Suprapubic skin (tissue), 4 donors: ENCODE results near the gene NDST3. TPM values are rescaled to one million over a fixed set of nuclear protein-coding genes. Genes with fewer than 3 reads are reported as not detected.

Experiments
- DNase-seq, 2 donors: peaks; one replicate each; pipeline ENCODE4 v3.0.0-alpha.2; 2019; ENCODE audit warnings: low spot score in 2 of 2
- H3K27ac ChIP-seq: fragments of 200-600 bp; sonication (generic); one replicate; pipeline ENCODE4 v1.5.1; 2019
- H3K27me3 ChIP-seq: fragments of 200-600 bp; sonication (generic); one replicate; pipeline ENCODE4 v1.5.1; 2019
- H3K36me3 ChIP-seq: fragments of 200-600 bp; sonication (generic); one replicate; pipeline ENCODE4 v1.5.1; 2019
- H3K4me1 ChIP-seq: fragments of 200-600 bp; sonication (generic); one replicate; pipeline ENCODE4 v1.5.1; 2019
- H3K4me3 ChIP-seq: fragments of 200-600 bp; sonication (generic); one replicate; pipeline ENCODE4 v1.5.1; 2019; ENCODE audit warnings: mild to moderate bottlenecking
- H3K9me3 ChIP-seq: fragments of 200-600 bp; sonication (generic); one replicate; pipeline ENCODE4 v1.5.1; 2019
- EP300 ChIP-seq: sonication (generic); formaldehyde crosslinking; IDR thresholded peaks from one replicate; pipeline ENCODE4 v1.6.1; 2017; ENCODE audit warnings: antibody characterized with exemption
- POLR2A ChIP-seq, 2 donors: fragments of 450-650 bp; IDR thresholded peaks; one replicate each; pipeline ENCODE4 v1.6.1; 2017; ENCODE audit warnings: antibody characterized with exemption in 2 of 2, mild to moderate bottlenecking in 2 of 2, moderate library complexity in 2 of 2
- POLR2AphosphoS5 ChIP-seq, 3 donors: sonication (generic); formaldehyde crosslinking; IDR thresholded peaks; one replicate each; pipeline ENCODE4 v1.6.1; 2017; ENCODE audit warnings: antibody characterized with exemption in 3 of 3
- WGBS: methylation state at CpG from one replicate; pipeline ENCODE4 v1.1.5; 2018; 5-methylcytosine and 5-hydroxymethylcytosine counted together
- total RNA-seq, 4 donors: library from RNA; depleted of rRNA; stranded (reverse); fragments of >200 nt; gene quantifications; one replicate each; pipeline ENCODE4 v1.1.0, GENCODE V29; 2016
- TF ChIP-seq, protein P1 (sequence below), 2 donors: fragments of 200-600 bp in 1 of 2; fragments of 450-650 bp in 1 of 2; sonication (generic) in 1 of 2; IDR thresholded peaks; one replicate each; pipeline ENCODE4 v1.5.1; 2016 to 2019; ENCODE audit warnings: antibody characterized with exemption in 2 of 2, mild to moderate bottlenecking in 1 of 2, moderate library complexity in 1 of 2

The NDST3 gene
- total RNA-seq, 4 donors from 2014 or later = not detected

DNA sequence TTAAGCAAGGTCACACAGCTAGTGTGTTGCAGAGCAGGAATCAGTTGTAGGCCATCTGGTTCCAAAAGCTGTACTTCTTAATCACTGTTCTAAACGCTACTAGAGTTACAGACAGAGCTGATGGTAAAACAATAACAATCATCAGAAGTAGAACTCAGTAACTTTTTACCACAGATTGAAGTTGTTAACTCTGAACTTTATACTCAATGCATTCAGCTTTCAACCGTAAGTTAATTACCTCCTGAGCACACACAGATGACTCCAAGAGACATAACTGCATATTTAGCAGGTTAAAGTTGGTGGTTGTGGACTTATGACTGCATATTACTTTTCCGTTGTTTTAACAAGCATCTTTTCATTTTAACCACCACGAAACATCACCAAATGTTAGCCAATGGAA, 191.2 kb downstream of the NDST3 start:
- Histone ChIP-seq H3K27ac (no peak overlapping the region), H3K4me3 (no peak overlapping the region), H3K36me3 (no peaks in the 10 kb centered on the region), H3K4me1 (no peaks in the 10 kb centered on the region), H3K27me3 (no peaks in the 10 kb centered on the region), H3K9me3 (no peaks in the 10 kb centered on the region)
- WGBS = 66% methylated on average over 4 of the region's 4 CpGs
- DNase-seq = no peak
- TF ChIP-seq POLR2A (IDR thresholded peaks at IDR 0.05) (no peak), POLR2AphosphoS5 (IDR thresholded peaks at IDR 0.05) (no peak), EP300 (no peak)
- TF ChIP-seq, protein P1, sequence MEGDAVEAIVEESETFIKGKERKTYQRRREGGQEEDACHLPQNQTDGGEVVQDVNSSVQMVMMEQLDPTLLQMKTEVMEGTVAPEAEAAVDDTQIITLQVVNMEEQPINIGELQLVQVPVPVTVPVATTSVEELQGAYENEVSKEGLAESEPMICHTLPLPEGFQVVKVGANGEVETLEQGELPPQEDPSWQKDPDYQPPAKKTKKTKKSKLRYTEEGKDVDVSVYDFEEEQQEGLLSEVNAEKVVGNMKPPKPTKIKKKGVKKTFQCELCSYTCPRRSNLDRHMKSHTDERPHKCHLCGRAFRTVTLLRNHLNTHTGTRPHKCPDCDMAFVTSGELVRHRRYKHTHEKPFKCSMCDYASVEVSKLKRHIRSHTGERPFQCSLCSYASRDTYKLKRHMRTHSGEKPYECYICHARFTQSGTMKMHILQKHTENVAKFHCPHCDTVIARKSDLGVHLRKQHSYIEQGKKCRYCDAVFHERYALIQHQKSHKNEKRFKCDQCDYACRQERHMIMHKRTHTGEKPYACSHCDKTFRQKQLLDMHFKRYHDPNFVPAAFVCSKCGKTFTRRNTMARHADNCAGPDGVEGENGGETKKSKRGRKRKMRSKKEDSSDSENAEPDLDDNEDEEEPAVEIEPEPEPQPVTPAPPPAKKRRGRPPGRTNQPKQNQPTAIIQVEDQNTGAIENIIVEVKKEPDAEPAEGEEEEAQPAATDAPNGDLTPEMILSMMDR (IDR thresholded peaks at IDR 0.05) = no peak

DNA sequence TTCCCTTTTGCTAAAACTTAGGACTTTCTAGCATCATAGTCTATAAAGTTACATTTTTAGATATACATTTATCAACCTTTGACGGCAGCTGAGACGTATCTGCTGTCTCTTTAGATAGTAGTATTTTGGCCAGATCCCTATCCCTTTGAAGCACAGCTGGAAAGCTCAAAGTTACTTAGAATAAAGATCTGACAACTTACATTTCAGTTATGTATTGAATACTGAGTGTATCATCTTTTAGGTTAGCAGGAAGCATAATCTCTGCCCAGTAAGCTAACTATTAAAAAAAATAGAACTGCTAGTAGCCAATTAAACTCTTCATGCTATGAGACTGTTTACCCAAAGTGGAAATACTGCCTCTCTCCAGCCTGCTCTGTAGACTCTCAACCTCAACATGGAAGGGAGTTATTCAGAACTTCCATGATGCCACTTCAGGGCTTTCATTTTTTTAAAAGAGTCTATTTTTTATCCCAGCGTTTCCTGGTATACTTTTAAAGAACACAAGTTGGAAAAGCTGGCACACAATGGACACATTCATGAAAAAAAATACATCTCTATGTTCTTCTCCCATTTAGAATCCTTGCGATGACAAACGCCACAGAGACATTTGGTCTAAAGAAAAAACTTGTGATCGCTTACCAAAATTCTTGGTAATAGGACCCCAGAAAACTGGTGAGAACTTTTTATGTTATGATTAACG, 192.2 kb downstream of the NDST3 start:
- Histone ChIP-seq H3K27me3 (no peaks in the 10 kb centered on the region), H3K4me1 (no peaks in the 10 kb centered on the region), H3K27ac (no peak overlapping the region), H3K9me3 (no peaks in the 10 kb centered on the region), H3K4me3 (no peak overlapping the region), H3K36me3 (no peaks in the 10 kb centered on the region)
- no peak for DNase-seq
- TF ChIP-seq, protein P1 (IDR thresholded peaks at IDR 0.05) = no peak
- TF ChIP-seq POLR2A (IDR thresholded peaks at IDR 0.05) (no peak), EP300 (no peak), POLR2AphosphoS5 (IDR thresholded peaks at IDR 0.05) (no peak)
- 67% methylated on average over 7 of the region's 7 CpGs for WGBS

DNA sequence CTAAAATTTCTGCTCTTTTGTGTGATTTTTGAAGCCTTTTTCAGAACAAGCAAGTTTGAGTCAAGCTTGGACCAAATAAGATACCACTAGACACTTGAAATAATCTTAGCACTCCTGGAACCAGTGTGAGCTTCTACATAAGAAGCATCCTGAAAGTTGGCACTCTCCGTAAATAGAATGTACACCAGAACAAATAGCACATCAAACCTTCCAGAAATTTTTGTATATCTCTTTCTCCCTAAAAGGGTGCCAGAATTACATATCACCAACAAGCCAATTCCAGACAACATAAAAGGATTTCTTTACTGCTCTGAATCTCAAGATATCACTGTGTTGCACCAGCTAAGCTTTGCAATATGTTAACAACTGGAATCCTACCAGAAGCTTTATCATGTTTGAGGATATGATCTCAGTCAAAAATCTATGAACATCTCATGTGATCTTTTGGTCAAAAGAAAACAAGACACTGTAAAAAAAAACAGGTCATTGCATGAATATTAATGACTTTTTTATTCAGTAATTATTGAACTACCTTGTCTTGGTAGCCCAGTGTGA, 201.4 kb downstream of the NDST3 start:
- H3K9me3 ChIP-seq = no peaks in the 10 kb centered on the region
- DNase-seq = no peak
- no peak for TF ChIP-seq POLR2A (IDR thresholded peaks at IDR 0.05)
- no peaks in the 10 kb centered on the region for H3K36me3 ChIP-seq
- no peaks in the 10 kb centered on the region for H3K4me1 ChIP-seq
- no peak overlapping the region for H3K27ac ChIP-seq
- no peak overlapping the region for H3K4me3 ChIP-seq
- H3K27me3 ChIP-seq = no peaks in the 10 kb centered on the region
- 77% methylated on average over 1 of the region's 1 CpG for WGBS

DNA sequence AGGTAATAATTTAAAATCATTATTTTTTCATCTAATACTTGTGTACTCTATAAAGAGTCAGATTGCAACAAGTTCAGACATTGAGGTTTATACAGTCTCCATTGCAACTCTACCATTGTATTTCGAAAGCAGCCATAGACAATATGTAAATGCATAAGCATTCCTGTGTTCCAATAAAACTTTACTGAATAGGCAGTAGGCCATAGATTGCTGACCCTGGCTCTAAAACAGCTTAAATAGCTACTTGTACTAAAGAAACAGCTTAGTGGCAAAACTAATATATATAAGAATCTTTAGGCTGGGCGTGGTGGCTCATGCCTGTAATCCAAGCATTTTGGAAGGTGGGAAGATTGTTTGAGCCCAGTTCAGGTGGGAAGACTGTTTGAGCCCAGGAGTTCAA, 203.2 kb downstream of the NDST3 start:
- TF ChIP-seq POLR2A (IDR thresholded peaks at IDR 0.05) (no peak), POLR2AphosphoS5 (IDR thresholded peaks at IDR 0.05) (no peak), EP300 (no peak)
- TF ChIP-seq, protein P1 (IDR thresholded peaks at IDR 0.05) = no peak
- Histone ChIP-seq H3K27me3 (no peaks in the 10 kb centered on the region), H3K27ac (no peak overlapping the region), H3K36me3 (no peaks in the 10 kb centered on the region), H3K4me1 (no peaks in the 10 kb centered on the region), H3K9me3 (no peaks in the 10 kb centered on the region), H3K4me3 (no peak overlapping the region)
- 86% methylated on average over 2 of the region's 2 CpGs for WGBS
- DNase-seq = no peak

DNA sequence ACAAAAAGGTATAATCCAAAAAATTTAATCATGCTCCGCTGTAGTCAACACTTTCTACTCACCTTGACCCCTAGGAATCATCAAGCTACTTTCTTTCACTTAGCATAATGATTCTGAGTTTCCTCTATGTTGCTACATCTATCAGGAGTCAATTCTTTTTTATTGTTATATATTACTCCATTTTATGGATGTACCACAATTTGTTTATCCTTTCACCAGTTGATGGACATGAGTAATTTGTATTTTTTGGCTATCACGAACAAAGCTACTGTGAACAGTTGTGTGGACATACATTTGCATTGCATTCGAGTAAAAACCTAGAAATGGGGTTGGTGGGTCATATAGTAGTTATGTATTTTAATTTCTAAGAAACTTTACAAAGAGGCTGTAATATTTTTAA, 215.6 kb downstream of the NDST3 start:
- Histone ChIP-seq H3K9me3 (no peaks in the 10 kb centered on the region), H3K27me3 (no peaks in the 10 kb centered on the region), H3K4me3 (no peak overlapping the region), H3K36me3 (no peaks in the 10 kb centered on the region), H3K4me1 (no peaks in the 10 kb centered on the region), H3K27ac (no peak overlapping the region)
- no peak for DNase-seq
- TF ChIP-seq EP300 (no peak), POLR2AphosphoS5 (IDR thresholded peaks at IDR 0.05) (no peak), POLR2A (IDR thresholded peaks at IDR 0.05) (no peak)
- TF ChIP-seq, protein P1 (IDR thresholded peaks at IDR 0.05) = no peak
- 92% methylated on average over 3 of the region's 3 CpGs for WGBS
